ENCODE measurements around the gene TEAD2.
"Not testable (repeated sequence)": the region's sequence is repeated elsewhere in the genome, so short reads cannot be mapped to it uniquely, and the experiment has no call there.

The TEAD2 gene

DNA sequence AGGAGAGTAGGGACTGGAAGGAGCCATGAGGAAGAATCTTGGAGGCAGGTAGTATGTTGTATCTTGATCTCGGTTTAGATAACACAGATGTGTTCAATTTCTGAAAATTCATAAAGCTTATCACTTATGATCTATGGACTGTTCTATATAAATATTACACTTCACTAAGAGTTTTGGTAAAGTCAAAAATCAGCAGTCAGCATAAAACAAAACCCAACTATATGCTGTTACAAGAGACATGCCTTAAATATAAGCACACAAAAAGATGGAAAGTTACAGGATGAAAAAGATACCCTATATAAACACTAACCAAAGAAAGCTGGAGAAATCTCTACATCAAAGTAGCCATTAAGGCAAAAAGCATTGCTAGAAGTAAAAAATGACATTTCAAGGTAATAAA lies 21.4 kb upstream of the TEAD2 start:
- DNase-seq = no peak

DNA sequence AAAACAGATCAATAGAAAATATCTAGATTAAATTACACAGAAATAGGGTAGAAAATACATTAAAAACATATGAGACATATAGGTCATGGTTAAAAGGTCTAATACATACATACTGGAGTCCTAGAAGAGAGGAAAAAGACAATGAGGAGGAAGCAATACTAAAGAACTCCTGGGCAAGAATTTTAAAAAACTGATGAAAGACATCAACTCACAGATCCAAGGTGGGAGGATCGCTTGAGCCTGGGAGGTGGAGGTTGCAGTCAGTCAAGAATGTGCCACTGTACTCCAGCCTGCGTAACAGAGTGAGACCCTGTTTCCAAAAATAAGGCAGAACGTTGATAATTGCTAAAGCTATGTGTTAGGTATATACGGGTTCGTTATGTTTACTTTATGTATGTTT lies 20.4 kb upstream of the TEAD2 start:
- DNase-seq = no peak

DNA sequence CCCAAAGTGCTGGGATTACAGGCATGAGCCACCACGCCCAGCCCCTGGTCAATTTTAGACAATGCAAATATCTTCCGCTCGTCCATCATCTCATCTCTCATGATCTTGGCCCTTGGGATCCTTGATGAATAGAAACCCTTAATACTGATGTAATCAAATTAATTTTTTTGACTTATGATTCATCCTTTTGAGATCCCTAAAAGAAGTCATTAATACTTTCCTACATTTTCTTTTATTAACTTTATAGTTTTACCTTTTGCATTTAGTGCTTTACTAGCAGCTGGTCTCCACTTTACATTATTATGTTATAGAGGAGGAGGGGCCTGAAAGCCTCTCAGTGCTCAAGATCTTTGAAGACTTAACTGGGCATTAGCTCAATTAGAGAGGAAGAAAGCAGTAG lies 18.2 kb upstream of the TEAD2 start:
- no peak for DNase-seq

DNA sequence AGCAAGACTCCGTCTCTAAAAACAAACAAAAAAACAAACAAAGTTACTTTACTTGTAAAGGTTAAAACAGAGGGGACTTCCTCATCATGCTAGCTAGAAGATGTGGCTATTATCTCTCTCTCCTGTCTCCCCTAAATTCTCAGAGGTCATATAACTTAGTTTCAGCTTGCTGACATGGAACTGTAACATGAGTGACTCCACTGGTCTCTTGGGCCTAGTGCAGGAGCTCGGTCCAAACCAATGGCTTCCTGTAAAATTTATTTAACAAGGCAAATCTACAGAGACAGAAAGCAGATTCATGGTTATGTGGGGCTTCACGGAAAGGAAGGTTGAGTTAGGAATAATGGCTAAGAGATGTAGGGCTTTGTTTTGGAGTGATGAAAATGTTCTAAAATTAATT lies 16.3 kb upstream of the TEAD2 start:
- no peak for DNase-seq

DNA sequence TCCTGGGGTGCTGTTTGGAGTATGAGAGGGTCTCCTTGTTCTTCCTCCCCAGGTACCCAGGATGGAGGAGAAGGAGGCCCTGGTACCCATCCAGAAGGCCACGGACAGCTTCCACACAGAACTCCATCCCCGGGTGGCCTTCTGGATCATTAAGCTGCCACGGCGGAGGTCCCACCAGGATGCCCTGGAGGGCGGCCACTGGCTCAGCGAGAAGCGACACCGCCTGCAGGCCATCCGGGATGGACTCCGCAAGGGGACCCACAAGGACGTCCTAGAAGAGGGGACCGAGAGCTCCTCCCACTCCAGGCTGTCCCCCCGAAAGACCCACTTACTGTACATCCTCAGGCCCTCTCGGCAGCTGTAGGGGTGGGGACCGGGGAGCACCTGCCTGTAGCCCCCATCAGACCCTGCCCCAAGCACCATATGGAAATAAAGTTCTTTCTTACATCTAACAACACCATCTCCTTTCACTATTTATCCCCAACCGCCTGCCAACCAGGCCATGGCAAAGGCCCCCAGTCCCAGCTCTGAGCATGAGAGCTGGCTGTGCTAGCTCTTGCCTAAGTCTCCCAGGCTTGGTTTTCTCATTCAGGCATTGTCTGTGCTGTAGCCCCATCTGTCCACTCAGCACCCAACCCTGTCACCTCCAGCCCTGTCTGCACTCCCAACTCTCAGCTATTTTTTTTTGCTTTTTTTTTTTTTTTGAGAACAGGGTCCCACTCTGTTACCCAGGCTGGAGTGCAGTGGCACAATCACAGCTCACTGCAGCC lies 12.6 kb upstream of the TEAD2 start:
- no peak for DNase-seq

DNA sequence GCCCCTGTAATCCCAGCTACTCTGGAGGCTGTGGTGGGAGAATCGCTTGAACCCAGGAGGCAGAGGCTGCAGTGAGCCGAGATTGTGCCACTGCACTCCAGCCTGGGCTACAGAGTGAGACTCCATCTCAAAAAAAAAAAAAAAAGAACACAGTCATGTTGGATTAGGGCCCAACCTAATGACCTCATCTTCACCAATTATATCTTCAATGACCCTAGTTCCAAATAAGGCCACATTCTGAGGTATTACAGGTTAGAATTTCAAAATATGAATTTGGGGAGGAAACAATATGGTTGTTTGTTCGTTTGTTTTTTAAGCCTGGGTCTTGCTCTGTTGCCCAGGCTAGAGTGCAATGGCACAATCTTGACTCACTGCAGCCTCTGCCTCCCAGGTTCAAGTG lies 11.0 kb upstream of the TEAD2 start:
- not testable (repeated sequence) for DNase-seq

DNA sequence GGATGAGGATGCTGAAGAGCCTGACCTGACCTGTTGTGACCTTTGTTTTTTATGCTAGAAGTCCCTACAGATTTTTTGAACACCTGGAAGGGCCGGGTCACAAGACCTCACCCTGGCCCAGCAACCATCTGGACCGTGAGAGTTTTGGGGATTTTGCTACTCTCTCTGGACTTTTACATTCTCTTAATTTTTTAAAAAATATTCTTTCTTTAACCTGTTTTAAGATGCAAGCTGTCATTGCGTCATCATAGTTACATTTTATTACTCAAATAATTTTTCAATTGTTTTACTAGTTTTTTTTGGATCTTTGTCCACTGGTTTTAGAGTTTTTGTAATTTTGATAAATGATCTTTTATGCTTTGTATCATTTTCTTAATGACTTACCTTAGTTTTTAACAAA lies 9.0 kb upstream of the TEAD2 start:
- no peak for DNase-seq

DNA sequence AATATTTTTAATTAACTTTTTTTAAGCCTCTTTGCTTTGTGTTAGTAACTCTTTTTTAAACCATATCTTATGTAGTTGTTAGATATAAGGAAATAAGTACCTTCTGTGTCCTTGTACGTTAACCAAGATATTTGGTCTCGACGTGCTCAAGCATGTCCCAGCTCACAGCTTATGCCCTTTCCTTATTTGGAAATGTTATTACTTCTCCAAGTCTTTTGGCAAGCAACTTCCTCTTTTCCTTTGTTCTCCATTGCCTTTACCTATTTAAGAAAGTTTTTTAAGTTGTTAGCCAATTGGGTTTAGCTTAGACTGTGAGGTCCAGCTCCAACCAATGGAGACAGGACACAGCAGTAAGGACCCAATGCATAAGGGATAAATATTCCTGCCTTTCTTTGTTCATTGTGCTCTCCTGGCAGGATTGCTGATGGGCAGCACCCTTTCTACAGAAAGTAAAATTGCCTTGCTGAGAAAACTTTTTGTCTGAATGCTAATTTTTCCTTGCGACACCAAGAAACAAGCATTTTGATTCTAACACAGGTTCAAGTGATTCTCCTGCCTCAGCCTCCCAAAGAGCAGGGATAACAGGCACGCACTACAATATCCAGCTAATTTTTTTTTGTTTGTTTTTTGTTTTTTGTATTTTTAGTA lies 6.6 kb upstream of the TEAD2 start:
- no peak for DNase-seq

DNA sequence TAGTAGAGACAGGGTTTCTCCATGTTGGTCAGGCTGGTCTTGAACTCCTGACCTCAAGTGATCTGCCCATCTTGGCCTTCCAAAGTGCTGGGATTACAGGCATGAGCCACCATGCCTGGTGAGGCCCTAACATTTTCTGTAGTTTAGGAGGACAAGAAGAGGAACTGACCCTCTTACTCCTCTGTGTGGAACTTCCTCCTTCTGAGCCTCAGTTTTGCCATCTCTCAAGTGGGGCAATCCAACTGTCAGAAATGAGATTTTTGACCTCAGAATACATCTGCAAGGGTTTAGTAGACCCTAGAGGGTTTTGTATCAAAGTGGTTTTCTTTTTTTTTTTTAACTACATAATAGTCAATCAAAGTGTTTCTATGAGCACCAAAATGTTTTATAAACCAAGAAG lies 3.9 kb upstream of the TEAD2 start:
- no peak for DNase-seq

DNA sequence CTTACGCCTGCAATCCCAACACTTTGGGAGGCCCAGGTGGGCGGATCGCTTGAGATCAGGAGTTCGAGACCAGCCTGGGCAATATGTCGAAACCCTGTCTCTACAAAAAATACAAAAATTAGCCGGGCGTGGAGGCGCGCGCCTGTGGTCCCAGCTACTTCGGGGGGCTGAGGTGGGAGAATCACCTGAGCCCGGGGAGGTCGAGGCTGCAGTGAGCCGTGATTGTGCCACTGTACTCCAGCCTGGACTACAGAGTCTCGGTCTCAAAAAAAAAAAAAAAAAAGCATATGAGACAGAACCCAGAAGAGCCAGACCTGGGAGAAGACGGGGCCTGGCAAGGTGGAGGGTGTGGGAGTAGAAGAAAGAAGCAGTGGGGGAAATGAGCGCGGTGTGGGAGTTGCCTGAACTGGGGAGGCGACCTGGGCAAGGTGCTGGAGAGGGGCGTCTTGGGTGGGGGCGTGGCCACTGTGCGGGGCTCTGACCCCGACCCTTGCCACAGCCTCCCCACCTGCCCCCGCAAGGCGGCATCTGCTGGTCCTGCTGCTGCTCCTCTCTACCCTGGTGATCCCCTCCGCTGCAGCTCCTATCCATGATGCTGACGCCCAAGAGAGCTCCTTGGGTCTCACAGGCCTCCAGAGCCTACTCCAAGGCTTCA lies 2.0 kb upstream of the TEAD2 start:
- no peak for DNase-seq

DNA sequence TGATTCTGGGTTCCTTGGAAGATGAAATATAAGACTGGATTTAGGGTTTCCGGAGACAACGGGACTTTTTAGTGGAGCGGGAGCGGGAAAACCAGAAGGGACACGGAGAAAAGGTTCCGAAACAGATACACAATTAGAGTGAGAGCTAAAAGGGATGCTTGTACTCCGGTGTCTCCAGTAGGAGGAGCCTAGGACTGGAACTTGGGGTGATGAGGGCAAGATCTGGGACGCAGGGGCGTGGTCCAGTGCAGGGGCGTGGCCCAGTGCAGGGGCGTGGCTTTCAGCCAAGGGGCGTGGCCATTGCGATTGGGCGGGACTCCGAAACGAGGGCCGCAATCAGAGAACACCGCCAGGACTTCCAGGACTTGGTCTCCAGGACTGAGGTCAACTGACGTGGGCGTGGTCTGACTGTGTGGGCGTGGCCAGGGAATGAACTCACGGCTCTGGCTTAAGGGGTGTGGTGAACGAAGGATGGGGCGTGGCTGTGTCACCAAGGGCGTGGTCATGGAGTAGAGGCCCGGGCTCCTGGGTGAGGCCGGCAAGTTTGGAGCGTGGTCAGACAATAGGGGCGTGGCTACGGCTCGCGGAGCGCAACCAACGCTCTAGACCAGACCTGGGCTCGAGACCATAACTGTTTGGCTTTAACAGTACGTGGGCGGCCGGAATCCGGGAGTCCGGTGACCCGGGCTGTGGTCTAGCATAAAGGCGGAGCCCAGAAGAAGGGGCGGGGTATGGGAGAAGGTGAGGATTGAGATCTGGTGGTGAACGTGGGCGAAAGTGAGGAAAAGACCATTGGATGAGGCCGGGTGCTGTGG lies 1.3 kb upstream of the TEAD2 start, which contains the start of gene DKKL1:
Gene DKKL1 (plus strand): TSS at position 610 of the 815 bp plus-strand sequence. CDS start 122 bp downstream, at position 732.
- DNase-seq = peak; percentile 79 to 85

DNA sequence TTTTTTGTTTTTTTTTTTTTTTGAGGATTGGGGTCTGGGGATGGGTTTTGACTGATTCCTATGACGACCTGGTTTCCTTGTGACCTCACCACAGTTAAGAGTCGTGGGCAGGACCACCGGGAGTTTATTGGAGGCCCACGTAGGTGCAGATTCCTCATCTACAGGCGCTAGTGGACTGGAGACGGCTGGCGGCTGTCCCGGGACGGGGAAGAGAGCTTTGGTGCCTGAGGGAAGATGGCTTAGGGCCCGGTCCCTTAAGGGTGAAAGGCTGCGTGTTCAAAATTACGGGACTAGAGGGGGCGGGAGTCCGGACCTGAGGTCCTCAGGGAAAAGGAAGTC lies 682 bp upstream of the TEAD2 start:
- no peak for DNase-seq

DNA sequence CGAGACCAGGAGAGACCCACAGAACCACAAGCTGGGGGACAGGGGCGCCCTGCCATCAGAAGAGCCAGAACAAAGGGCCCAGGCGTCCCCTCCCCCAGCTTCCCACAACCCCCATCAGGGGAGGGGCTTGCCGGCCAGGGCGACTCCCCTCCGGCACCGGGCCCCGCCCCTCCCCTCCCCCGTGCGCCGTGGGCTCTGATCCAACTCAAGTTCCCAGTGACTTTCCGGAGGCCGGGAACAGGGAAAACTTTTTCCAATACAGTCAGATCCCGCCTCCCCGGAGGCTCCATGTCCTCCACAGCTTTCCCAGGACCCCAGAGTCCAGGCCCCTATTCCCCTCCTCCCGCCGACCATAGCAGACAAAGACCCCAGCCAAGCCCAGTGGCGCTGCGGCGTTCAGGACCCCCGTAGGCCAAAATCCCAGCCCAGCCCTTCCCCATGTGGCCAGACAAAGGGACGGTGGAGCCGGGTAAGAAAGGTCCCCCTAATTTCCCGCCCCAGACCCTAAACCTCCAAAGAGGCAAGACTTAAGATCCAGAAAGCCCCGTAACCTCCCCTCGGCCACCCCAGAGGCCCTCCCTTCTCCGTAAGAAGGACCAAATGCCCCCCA lies 673 bp downstream of the TEAD2 start:
- peak in 1 of 2 experiments; percentile 25 for DNase-seq

DNA sequence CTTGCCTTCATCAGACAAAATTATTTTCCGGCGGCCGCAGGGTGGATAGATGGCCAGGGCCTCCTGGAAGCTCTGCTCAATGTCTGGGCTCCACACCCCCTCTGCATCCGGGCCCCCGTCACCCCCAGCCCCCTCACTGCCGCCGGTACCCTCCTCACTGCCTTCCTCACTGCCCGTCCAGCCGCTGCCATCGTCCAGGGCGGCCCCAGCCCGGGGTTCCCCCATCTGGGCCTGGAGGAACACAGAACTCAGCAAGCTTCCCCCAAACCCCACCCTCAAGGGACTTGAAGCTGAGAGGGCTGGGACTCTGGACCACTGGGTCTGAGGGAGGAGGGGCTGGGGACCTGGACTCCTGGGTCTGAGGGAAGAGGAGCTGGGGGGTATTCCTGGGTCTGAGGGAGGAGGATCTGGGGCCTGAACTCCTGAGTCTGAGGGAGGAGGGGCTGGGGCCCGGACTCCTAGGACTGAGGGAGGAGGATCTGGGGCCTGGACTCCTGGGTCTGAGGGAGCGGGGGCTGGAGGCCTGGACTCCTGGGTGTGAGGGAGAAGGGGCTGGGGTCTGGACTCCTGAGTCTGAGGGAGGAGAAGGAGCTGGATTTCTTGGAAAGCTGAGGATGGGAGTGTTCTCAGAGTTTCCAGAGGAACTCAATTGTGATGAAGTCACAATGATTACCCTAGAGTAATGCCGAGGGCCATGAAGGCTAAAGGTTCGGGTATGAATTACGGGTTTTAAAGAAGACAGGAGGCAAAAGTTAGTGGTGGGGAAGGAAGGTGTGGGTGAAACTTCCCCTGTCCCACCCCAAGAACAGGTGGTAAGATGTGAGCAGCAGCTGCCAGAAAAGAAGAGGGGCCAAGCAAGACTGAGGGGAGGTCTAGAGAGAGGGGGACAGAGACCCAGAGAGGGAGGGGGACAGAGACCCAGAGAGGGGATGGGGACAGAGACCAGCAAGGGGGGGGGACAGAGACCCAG lies 2.1 kb downstream of the TEAD2 start:
- DNase-seq = no peak

DNA sequence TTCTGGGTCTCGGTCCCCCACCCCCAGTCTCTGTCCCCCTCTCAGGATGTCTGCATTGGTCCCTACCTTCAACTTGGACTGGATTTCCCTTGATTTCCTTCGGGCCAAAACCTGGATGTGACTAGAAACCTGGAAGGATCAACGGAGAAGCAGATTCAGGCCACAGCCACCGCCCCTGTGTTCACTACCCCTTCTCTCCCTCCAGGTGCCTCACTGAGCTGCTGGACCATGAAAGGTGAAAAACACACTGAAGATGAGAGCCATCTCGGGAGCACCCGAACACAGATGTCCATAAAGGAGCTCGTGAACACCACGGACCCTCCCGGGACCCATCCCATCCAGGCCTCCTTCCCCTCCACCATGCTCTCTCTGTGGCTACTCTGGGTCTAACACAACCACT lies 5.0 kb downstream of the TEAD2 start:
- DNase-seq = no peak

DNA sequence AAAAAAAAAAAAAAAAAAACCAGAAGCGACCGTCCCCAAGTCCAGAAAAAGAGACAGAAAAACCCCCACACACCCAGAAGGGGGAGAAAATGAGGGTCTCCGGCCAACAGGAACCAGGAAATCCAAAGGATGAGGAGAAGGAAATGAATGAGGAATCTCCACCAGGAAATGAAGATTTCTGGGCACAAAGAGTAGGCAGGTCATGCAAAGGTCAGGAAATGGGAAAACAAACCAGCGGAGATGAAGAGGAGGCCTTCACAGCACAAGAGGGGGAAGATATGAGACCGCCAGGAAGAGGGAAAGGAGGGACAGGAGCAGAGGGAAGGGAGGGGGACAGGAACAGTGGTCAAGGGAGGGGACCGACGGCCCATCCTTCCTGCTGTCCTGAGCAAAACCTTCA lies 5.8 kb downstream of the TEAD2 start:
- DNase-seq = no peak

DNA sequence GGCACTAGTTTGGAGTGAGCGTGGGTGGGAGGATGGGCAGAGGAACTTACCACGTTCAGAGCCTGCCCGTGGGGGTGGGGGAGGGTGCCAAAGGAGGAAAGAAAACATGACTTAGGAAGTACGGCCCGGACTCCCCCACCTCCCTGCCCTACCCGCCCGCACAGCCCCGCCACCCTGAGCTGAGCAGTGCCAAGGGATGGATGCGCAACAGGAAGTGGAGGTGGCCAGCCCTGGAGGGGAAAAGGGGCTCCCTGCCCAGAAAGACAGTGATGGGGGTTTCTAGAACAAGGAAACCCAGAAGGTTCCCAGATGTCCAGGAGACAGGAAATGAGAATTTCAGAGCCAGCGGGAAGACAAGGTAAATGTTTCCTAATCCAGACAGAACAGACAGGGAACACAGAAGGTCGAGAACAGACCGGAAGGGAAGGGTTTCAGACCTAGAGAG lies 6.3 kb downstream of the TEAD2 start:
- no peak for DNase-seq

DNA sequence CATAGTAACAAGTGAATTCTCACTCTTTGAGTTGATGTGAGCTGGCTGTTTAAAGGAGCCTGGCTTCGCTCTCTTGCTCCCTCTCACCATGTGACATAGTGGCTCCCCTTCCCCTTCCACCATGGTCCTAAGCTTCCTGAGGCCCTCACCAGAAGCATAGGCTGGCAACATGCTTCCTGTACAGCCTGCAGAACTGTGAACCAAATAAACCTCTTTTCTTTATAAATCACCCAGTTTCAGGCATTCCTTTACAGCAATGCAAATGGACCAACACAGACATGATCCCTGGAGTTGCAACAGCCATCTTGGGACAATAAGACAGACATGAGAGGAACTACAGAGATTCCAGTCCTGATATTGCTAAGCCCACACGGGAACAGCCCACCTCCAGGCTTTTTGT lies 12.6 kb downstream of the TEAD2 start:
- DNase-seq = no peak

DNA sequence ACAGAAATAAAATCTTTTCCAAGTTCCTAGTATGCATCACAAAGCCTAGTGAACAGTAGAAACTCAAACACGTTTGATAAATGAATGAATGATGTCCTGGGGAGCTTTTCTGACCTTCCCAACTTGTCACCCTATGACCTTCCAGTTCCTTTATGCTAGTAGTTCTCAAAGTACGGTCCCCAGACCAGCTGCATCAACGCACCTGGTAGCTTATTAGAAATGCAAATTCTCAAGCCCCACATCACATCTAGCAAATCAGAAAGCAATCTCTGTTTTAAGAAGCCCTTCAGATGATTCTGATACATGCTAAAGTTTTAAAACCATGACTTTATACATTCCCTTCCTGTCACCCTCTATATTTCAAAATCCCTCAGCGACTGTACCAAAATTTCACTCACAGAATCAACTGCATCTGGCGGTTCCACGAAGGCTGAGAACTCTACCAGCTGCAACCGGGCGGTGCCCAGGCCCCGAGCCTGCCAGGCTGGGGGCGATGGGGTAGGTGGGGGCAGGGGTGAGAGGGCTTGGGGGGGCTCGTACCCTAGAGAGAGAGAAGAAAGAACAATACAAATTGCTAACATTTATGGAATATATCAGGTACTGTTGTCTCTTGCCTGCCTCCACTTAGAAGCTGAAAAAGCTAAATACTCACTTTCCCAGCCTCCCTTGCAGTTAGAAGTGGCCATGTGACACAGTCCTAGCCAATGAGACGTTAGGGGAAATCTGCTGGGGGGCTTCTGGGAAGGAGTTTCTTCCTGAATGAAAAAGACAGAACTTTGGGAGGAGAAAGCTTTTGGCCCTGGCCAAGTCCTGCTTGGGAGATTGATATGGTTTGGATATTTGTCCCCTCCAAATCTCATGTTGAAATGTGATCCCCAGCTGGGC lies 13.7 kb downstream of the TEAD2 start:
- DNase-seq = no peak

DNA sequence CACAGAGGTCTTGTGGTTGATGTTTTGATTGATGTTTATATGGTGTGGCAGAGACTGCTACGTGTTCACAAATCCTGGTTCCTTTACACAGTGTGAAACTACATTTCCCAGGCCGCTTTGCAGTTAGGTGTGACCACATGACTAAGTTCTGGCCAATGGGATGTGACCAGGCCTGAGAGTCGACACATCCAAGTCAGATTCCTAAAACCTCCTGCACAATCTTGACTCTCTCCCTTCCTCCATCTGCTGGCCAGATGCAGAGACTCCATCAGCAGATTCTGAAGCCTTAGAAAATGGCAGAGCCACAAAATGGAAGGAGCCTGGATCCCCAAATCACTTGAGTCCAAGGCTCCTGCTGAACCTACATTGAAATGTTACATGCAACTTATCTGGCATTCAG lies 14.4 kb downstream of the TEAD2 start:
- peak; percentile 30 to 41 for DNase-seq

DNA sequence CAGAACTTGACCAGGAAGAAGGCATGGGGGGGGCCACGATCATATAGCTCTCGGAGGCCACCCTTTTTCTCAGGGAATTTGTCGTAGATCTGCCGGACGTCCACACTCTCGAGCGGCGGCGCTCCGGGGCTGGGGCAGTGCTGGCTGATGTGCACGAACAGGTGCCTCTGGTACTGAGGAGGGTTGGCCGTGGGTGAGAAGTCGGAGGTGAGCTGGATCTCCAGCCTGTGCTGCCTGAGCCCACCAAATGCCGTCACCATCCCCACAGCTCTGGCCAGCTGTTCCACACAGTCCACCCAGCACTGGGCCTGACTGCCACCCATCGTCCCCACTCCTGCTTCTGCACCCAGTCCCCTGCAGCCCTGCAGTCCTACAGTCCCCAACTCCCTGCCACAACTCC lies 15.0 kb downstream of the TEAD2 start:
- no peak for DNase-seq

All from NCI-H1930 (cell line).